Stimulated activated CD4-positive, alpha-beta T cell treated with anti-CD3 and anti-CD28 coated beads, TNF-alpha, amount 100 ng/mL, for 24 hours (primary cell): ENCODE measurements around the gene TOMM20.
A peak's percentile ranks its signal among the peaks of the same experiment; 100 is the strongest.
"Not testable (repeated sequence)": the region's sequence is repeated elsewhere in the genome, so short reads cannot be mapped to it uniquely, and the experiment has no call there.

Experiments used
- DNase-seq, 3 experiments: peaks; one replicate each; pipeline ENCODE4 v3.0.0-alpha.2; 2020; ENCODE audit warnings: low read depth in 3 of 3

The TOMM20 gene

GRCh38 chr1:235128456-235129328 is at the start of gene TOMM20:
Gene TOMM20 (minus strand): TSS chr1:235128837. CDS start chr1:235128715, 122 bp downstream.
- peak; percentile 88 to 94 (median 89) for DNase-seq

DNA sequence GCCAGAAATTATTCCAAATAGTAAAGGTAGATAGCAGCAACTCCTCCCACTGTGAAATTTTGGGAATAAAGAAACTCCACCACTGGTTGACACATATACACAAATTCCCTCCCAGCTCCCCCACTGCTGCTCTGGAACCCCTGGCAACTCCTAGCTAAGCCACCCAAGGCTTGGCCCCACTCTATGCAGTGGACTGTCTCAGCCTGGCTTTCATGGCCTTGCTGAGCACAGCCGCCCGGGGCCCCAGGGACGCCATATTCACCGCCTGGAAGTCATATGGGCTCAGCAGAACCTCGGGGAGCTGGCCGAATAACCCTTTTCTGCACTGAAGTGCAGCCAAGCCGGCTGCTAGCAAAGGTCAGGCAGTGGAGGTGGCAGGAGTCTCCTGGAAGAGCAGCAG is 47.8 kb upstream of the TOMM20 start:
- no peak for DNase-seq

DNA sequence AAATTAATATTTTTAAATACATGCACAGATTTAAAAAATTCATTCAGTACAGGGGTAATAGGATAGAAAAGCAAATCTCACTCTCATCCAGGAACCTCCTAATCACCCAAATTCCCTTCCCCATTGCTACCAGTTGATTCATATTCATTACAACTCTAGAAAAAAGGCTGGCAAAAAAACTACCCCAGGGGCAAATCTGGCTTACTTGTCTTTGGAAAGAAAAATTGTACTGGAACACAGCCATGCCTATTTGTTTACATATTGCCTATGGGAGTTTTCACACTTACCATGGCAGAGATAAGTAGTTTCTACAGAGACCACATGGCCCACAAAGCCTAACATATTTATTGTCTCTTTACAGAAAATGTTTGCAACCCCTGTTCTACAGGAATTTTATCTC is 41.3 kb upstream of the TOMM20 start:
- no peak for DNase-seq

GRCh38 chr1:235168375-235168774 is 39.7 kb upstream of the TOMM20 start:
- DNase-seq = no peak

DNA sequence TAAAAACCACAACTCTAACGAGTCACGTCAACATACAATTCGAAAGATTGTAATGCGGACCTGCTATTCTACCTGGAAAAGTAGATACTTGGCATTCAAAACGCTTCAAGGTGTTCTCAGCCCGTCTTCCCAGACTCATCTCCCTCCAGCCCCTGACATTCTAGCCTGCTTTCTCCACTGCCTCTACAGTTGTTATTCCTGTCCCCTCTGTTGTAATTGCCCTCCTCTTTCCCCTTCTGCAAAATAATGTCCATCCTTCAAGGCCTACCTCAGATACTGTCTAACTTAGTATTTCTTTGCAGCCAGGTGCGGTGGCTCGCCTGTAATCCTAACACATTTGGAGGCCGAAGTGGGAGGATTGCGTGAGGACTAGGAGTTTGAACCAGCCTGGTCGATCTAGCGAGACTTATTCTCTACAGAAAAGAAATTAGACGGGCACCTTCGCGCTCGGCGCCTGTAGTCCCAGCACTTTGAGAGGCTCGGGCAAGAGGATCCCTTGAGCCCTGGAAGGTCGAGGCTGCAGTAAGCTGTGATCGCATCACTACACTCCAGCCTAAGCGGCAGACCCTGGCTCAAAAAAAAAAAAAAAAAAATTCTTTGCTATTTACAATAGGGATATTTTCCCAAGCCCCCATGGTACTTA is 33.2 kb upstream of the TOMM20 start:
- no peak for DNase-seq

- peak; percentile 86 to 92 (median 89) for DNase-seq
Measured at GRCh38 chr1:235160957-235161684, 32.5 kb upstream of the TOMM20 start, which contains the start of gene RBM34. Gene RBM34 (minus strand): TSS chr1:235161250. CDS start chr1:235161226, 24 bp downstream.

- peak in 1 of 3 experiments; percentile 13 for DNase-seq
Measured at GRCh38 chr1:235160383-235160956, 31.8 kb upstream of the TOMM20 start.

DNA sequence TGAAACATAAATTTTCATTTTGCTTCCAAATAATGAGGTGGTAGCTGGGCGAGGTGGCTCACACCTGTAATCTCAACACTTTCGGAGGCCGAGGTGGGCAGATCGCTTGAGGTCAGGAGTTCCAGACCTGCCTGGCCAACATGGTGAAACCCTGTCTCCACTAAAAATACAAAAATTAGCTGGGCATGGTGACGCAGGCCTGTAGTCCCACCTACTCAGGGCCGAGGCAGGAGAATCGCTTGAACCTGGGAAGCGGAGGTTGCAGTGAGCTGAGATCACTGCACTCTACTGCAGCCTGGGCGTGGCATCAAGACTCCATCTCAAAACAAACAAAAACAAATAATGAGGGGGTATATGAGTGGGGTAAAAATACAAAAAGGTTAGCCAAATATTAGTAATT is 31.3 kb upstream of the TOMM20 start:
- not testable (repeated sequence) for DNase-seq

- not testable (repeated sequence) for DNase-seq
Measured at GRCh38 chr1:235159284-235159683, 30.6 kb upstream of the TOMM20 start.

- DNase-seq = no peak
Measured at GRCh38 chr1:235158680-235159079, 30.0 kb upstream of the TOMM20 start.

DNA sequence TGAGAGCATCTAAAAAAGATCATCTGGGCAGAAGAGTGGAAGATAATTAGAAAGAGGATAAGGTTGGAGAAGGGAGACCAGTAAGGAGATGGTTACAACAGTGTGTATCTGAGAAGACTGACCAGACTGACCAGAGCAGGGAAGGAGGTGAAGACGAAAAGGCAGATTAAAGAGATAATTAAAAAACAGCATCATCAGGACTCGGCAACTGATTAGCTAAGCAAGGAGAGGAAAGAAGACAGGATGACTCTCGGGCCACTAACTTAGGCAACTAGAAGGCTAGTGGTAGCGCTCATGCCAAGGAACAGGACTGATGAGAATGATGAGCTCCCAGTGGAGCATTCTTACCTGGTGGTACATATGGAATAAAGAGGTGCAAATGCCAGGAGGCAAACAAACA is 28.5 kb upstream of the TOMM20 start:
- no peak for DNase-seq

DNA sequence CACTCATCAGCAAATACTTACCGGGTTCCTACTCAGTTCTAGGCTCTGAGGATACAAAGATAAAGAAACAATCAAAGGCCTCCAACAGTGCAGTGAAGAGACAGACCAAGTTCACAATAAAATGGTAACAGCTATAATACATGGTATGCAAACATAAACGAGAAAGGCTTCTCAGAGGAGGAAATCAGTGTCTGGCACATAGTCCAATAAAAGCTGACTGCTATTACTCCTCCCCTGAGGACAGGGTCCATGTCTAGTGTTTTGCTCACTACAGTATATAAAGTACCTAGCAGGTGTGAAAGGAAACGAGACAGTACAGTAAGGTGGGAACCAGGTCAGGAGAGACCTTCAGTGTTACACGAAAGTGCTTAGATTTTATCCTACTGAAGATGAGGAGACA is 28.1 kb upstream of the TOMM20 start:
- DNase-seq = no peak

DNA sequence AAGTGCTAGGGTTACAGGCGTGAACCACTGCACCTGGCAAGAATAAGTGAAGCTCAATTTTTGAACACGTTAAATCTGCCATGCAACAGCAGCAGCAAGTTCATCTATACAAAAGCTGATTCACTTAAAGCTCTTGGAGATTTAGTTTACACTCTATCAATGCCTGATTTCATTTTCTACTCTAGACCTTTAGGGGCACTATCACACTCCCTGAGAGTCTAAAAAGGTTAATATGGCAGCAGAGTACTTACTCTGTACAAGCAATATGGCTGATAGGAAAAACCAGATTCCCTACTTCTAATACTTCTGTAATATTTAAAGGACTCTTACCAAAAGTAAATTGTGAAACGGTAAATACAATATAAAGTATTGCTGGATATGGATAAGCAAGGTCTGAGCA is 27.6 kb upstream of the TOMM20 start:
- DNase-seq = no peak

DNA sequence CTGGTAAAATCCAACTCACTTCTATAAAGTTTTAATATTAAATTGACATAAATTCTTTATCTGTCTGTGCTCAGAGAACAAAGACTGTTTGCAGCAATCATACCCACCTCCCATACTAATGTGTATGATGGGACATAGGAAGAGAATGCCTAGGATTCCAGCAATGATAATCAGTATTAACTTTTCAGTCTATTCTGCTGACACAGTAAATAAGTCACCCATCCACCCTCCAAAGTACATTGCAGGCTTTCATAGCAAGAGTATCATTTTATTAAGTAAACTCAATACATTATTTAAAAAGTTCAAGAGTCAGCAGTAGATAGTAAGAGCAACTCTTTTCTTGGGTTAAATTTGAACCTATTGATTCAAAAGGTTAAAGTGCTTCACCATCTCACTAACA is 23.6 kb upstream of the TOMM20 start:
- no peak for DNase-seq

GRCh38 chr1:235151033-235151432 is 22.4 kb upstream of the TOMM20 start:
- DNase-seq = no peak

- no peak for DNase-seq
Measured at GRCh38 chr1:235149824-235150223, 21.2 kb upstream of the TOMM20 start.

- no peak for DNase-seq
Measured at GRCh38 chr1:235147269-235147668, 18.6 kb upstream of the TOMM20 start.

DNA sequence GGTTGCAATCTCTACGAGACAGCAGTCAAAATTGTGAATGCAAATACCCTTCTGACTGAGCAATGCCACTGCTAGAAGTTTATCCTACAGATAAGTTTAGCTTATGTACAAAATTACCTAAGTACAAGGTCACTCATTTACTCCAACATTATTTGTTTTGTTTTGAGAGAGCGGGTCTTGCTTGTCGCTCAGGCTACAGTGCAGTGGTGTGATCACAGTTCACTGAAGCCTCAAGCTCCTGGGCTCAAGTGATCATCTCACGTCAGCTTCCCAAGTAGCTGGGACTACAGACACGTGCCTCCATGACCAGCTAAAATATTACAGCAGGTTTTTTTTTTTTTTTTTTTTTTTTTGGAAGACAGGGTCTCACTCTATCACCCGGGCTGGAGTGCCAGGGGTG is 17.0 kb upstream of the TOMM20 start:
- no peak for DNase-seq

- DNase-seq = no peak
Measured at GRCh38 chr1:235142991-235143390, 14.4 kb upstream of the TOMM20 start.

GRCh38 chr1:235139315-235139714 is 10.7 kb upstream of the TOMM20 start:
- no peak for DNase-seq

- no peak for DNase-seq
Measured at GRCh38 chr1:235138821-235139220, 10.2 kb upstream of the TOMM20 start.

DNA sequence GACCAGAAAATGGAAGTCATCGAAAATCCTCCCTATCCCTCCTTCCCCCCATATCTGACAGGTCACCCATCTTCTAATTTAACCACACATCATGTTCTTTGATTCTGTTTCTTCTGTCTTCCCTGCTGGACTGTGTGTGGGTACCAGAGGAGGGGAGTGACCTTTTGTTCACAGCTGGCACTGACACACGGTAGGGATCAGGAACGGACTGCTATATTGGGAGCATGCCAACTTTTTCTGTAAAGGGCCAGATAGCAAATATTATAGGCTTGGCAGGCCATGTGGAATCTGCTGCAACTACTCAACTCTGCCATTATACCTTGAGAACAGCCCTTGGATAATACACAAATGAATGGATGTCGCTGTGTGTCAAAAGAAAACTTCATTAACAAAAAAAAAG is 7.5 kb upstream of the TOMM20 start:
- no peak for DNase-seq
